GM12801 (cell line): Measurements from ENCODE around the gene FAM98C.

Experiments used
- CTCF ChIP-seq: IDR thresholded peaks from one replicate; pipeline ENCODE4 v1.5.1; 2011; ENCODE audit warnings: control low read depth; ENCODE audit not compliant: insufficient read length; ENCODE audit errors: extremely low read depth

The FAM98C gene

GRCh38 chr19:38387550-38388348, 15.1 kb upstream of the FAM98C start, which contains the start of gene GGN:
Gene GGN (minus strand): TSS chr19:38388034. CDS start chr19:38387261, 773 bp downstream.
- no peak for TF ChIP-seq CTCF

- no peak for TF ChIP-seq CTCF
These were observed 14.4 kb upstream of the FAM98C start, which contains the start of gene SPRED3 for GRCh38 chr19:38388349-38389100. Gene SPRED3 (plus strand): TSS chr19:38388697. CDS start chr19:38390303, 1,606 bp downstream.

GRCh38 chr19:38389101-38389925, 13.6 kb upstream of the FAM98C start:
- no peak for TF ChIP-seq CTCF

- TF ChIP-seq CTCF: no peak
These were observed 12.7 kb upstream of the FAM98C start for GRCh38 chr19:38389957-38390924.

- TF ChIP-seq CTCF: no peak
These were observed 10.9 kb upstream of the FAM98C start for GRCh38 chr19:38391911-38392464.

- no peak for TF ChIP-seq CTCF
These were observed 10.1 kb upstream of the FAM98C start for GRCh38 chr19:38392707-38393308.
